ENCODE results near the gene OGFOD2.

Gene OGFOD2

GRCh38 chr12:122951979-122952892 is 22.8 kb upstream of the OGFOD2 start:
- DNase-seq (ENCODE audit: low read depth in 2 of 2) = peak; percentile 55 to 61

- no peak for DNase-seq (ENCODE audit: low read depth in 2 of 2)
These were observed 19.9 kb upstream of the OGFOD2 start for GRCh38 chr12:122955156-122955555.

- no peak for DNase-seq (ENCODE audit: low read depth in 2 of 2)
These were observed 19.0 kb upstream of the OGFOD2 start for GRCh38 chr12:122956035-122956434.

- no peak for DNase-seq (ENCODE audit: low read depth in 2 of 2)
These were observed 16.7 kb upstream of the OGFOD2 start for GRCh38 chr12:122958198-122958888.

GRCh38 chr12:122959566-122960192 is 15.4 kb upstream of the OGFOD2 start:
- no peak for DNase-seq (ENCODE audit: low read depth in 2 of 2)

GRCh38 chr12:122960193-122960569 is 14.9 kb upstream of the OGFOD2 start:
- no peak for DNase-seq (ENCODE audit: low read depth in 2 of 2)

- no peak for DNase-seq (ENCODE audit: low read depth in 2 of 2)
These were observed 13.3 kb upstream of the OGFOD2 start for GRCh38 chr12:122961531-122962329.

GRCh38 chr12:122963941-122964265 is 11.1 kb upstream of the OGFOD2 start:
- no peak for DNase-seq (ENCODE audit: low read depth in 2 of 2)

- no peak for DNase-seq (ENCODE audit: low read depth in 2 of 2)
These were observed 10.4 kb upstream of the OGFOD2 start for GRCh38 chr12:122964439-122965257.

GRCh38 chr12:122965321-122965751 is 9.7 kb upstream of the OGFOD2 start:
- DNase-seq (ENCODE audit: low read depth in 2 of 2) = no peak

GRCh38 chr12:122965851-122966742 is 8.9 kb upstream of the OGFOD2 start, which contains the start of gene ABCB9:
Gene ABCB9 (minus strand): TSS chr12:122966463. CDS start chr12:122960235, 6,228 bp downstream.
- peak; percentile 82 to 96 for DNase-seq (ENCODE audit: low read depth in 2 of 2)

- DNase-seq (ENCODE audit: low read depth in 2 of 2) = no peak
These were observed 8.1 kb upstream of the OGFOD2 start for GRCh38 chr12:122966743-122967550.

- DNase-seq (ENCODE audit: low read depth in 2 of 2) = no peak
These were observed 6.9 kb upstream of the OGFOD2 start for GRCh38 chr12:122968104-122968503.

- no peak for DNase-seq (ENCODE audit: low read depth in 2 of 2)
These were observed 5.4 kb upstream of the OGFOD2 start for GRCh38 chr12:122969676-122970075.

- peak; percentile 99 for DNase-seq (ENCODE audit: low read depth in 2 of 2)
These were observed 661 bp upstream of the OGFOD2 start for GRCh38 chr12:122974274-122974891.

- no peak for DNase-seq (ENCODE audit: low read depth in 2 of 2)
These were observed 975 bp downstream of the OGFOD2 start for GRCh38 chr12:122975790-122976647.

GRCh38 chr12:122976648-122976975 is 1.6 kb downstream of the OGFOD2 start:
- no peak for DNase-seq (ENCODE audit: low read depth in 2 of 2)

- DNase-seq (ENCODE audit: low read depth in 2 of 2) = no peak
These were observed 2.1 kb downstream of the OGFOD2 start for GRCh38 chr12:122977153-122977552.

Measured in stimulated activated CD4-positive, alpha-beta T cell treated with anti-CD3 and anti-CD28 coated beads, Interleukin-12 subunit alpha, Interleukin-12 subunit beta, amount 100 ng/mL, for 24 hours (primary cell).